Activated naive CD8-positive, alpha-beta T cell treated with anti-CD3 and anti-CD28 coated beads, Interleukin-2, amount 10 ng/mL, durations not matched to agents 7 days and 5 days (primary cell): ENCODE results near the gene TCF15. TPM values are rescaled to one million over a fixed set of nuclear protein-coding genes. Genes with fewer than 3 reads are reported as not detected.
A peak's percentile ranks its signal among the peaks of the same experiment; 100 is the strongest.

Experiments used
- ATAC-seq: fragments of 150-1000 bp; cut with Tn5 transposase; one replicate; pipeline ENCODE4 v1.10.0; 2021; ENCODE audit warnings: low read depth, moderate library complexity
- POLR2A ChIA-PET: fragments of 350-600 bp; sonication (Branson Sonifier 250); formaldehyde crosslinking; loops from one replicate; lab custom pipeline; 2021; ENCODE audit warnings: antibody characterized with exemption; lab: Charles Lee
- DNase-seq: peaks from one replicate; pipeline ENCODE4 v3.0.0; 2021
- H3K27ac Mint-ChIP-seq: one replicate; pipeline ENCODE4 v1.8.0; 2022; ENCODE audit warnings: mild to moderate bottlenecking, mixed read lengths
- H3K27me3 Mint-ChIP-seq: one replicate; pipeline ENCODE4 v1.8.0; 2022; ENCODE audit warnings: mild to moderate bottlenecking, moderate library complexity, mixed read lengths
- H3K36me3 Mint-ChIP-seq: one replicate; pipeline ENCODE4 v1.8.0; 2021; ENCODE audit warnings: mild to moderate bottlenecking, mixed read lengths
- H3K4me1 Mint-ChIP-seq: one replicate; pipeline ENCODE4 v1.8.0; 2021; ENCODE audit warnings: mixed read lengths
- H3K4me3 Mint-ChIP-seq: one replicate; pipeline ENCODE4 v1.8.0; 2022; ENCODE audit warnings: mild to moderate bottlenecking, moderate library complexity, mixed read lengths
- H3K9me3 Mint-ChIP-seq: one replicate; pipeline ENCODE4 v1.8.0; 2021; ENCODE audit warnings: mixed read lengths
- total RNA-seq, 2 experiments: library from RNA; stranded (reverse); gene quantifications; one replicate each; pipeline ENCODE4 v1.2.3, GENCODE V29; 2021

The TCF15 gene
- total RNA-seq = not detected

DNA sequence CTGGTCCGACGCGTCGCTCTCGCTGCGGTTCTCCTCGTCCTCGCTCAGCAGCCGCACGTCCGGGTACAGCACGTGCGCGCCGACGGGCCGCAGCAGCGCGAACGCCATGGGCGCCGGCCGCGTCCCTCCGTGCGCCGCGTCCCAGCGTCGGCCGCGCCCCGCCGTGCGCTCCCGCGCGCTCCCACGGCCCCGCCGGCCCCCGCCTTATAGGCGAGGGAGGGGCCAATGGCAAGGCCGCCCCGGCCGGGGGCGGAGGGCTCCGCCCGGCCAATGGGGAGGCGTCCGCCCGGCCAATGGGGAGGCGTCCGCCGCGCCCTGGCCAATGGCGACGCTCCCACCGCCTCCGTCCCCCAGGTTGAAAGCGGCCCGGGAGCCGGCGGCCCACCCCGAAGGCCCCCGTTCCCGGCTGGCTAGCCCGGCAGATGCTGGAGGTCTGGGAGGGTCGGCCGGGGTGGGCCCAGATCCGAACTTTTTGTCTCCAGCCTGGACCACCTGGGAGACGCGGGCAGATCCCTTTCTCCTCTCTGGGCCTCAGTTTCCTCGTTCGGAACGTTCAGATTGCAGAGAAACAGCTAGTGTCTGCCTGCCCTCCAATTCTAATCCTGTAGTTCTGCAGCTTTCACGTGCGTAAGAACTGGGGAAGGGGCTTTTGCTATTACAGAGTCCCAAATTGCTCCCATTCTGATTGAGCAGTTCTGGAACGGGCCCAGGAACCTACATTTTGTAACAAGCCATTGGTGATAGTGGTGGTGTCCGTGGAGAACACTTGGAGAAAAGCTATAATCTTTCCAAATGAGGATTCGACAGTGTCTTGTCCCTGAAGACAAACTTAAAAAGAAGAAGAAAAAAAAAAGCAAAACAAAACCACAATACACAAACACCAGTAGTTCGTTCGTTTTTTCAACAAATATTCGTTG is at the start of gene TCF15:
TSS of gene TCF15 (minus strand) at position 180 of the 917 bp plus-strand sequence. CDS start at position 108, 72 bp downstream.
- ATAC-seq (peak; percentile 28), DNase-seq (peak; percentile 47)
- Mint-ChIP-seq H3K9me3 (no peaks in the 10 kb centered on the region), H3K36me3 (no peaks in the 10 kb centered on the region), H3K27ac (no peak within 1 kb of the TSS), H3K4me3 (no peak within 1 kb of the TSS), H3K27me3 (peaks cover 47% of the 10 kb centered on the region), H3K4me1 (peaks cover 2% of the 10 kb centered on the region)
- POLR2A ChIA-PET = no interaction called here

DNA sequence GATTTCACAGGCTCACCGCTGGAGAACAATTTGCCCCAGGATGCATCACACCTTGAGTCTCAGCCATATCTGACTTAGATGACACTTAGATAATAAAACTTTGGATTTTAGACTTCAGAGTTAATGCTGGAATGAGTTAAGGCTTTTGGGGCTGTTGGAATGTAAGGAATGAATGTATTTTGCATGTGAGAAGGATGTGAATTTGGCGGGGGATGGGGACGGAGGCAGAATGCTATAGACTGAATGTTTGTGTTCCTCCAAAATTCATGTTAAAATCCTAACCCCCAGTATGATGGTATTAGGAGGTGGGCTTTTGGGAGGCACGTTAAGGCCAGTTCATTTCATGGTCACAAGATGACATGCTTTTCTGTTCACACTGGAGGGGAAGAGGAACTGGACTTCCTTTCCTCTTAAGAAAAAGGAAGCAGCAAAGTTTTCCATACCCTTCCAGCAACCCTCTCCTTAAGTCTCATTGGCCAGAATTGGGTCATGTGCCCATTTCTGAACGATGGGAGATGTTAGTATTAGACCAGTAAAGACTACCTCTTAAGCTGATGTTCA is 48.7 kb upstream of the TCF15 start:
- no peak for DNase-seq
- H3K27ac Mint-ChIP-seq = no peak overlapping the region
- ATAC-seq = no peak
- peaks cover 13% of the 10 kb centered on the region for H3K4me1 Mint-ChIP-seq
- H3K27me3 Mint-ChIP-seq = peaks cover 63% of the 10 kb centered on the region
- no peak overlapping the region for H3K4me3 Mint-ChIP-seq
- H3K36me3 Mint-ChIP-seq = no peaks in the 10 kb centered on the region
- POLR2A ChIA-PET = no interaction called here
- no peaks in the 10 kb centered on the region for H3K9me3 Mint-ChIP-seq

DNA sequence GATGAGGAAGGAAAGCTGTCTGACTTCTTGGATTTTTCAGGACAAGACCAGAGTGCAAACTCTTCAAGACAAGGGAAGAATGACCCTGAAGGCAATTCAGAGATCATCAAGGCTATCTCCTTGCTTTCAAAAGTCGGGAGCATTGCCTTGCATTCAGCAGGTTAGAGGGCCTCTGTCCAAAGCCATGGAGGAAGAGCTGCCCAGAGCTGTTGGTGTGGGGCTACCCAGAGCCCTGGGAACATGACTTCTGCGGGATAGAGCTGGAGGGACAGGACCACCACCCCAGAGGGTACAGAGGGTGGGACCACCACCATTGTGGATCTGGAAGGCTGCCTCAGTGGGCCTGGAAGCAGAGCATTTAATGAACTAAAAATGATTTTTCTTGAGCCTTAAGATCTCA is 48.1 kb upstream of the TCF15 start:
- H3K4me3 Mint-ChIP-seq = no peak overlapping the region
- POLR2A ChIA-PET = no interaction called here
- DNase-seq (no peak), ATAC-seq (no peak)
- no peak overlapping the region for H3K27ac Mint-ChIP-seq
- H3K36me3 Mint-ChIP-seq = no peaks in the 10 kb centered on the region
- peaks cover 14% of the 10 kb centered on the region for H3K4me1 Mint-ChIP-seq
- H3K9me3 Mint-ChIP-seq = no peaks in the 10 kb centered on the region
- H3K27me3 Mint-ChIP-seq = peaks cover 61% of the 10 kb centered on the region

- no peak overlapping the region for H3K4me3 Mint-ChIP-seq
- peaks cover 41% of the 10 kb centered on the region for H3K27me3 Mint-ChIP-seq
- no peaks in the 10 kb centered on the region for H3K9me3 Mint-ChIP-seq
- POLR2A ChIA-PET = no interaction called here
- no peak for ATAC-seq
- H3K36me3 Mint-ChIP-seq = no peaks in the 10 kb centered on the region
- DNase-seq = no peak
- no peak overlapping the region for H3K27ac Mint-ChIP-seq
- peaks cover 18% of the 10 kb centered on the region for H3K4me1 Mint-ChIP-seq
These were observed 45.9 kb upstream of the TCF15 start for GRCh38 chr20:655726-656624.

- no peak overlapping the region for H3K27ac Mint-ChIP-seq
- ATAC-seq = no peak
- H3K4me3 Mint-ChIP-seq = peak overlapping the region; percentile 76
- POLR2A ChIA-PET = no interaction called here
- peaks cover 15% of the 10 kb centered on the region for H3K4me1 Mint-ChIP-seq
- H3K9me3 Mint-ChIP-seq = no peaks in the 10 kb centered on the region
- H3K27me3 Mint-ChIP-seq = peaks cover 29% of the 10 kb centered on the region
- peaks cover 6% of the 10 kb centered on the region for H3K36me3 Mint-ChIP-seq
- DNase-seq = no peak
These were observed 44.3 kb upstream of the TCF15 start for GRCh38 chr20:654417-654750.

DNA sequence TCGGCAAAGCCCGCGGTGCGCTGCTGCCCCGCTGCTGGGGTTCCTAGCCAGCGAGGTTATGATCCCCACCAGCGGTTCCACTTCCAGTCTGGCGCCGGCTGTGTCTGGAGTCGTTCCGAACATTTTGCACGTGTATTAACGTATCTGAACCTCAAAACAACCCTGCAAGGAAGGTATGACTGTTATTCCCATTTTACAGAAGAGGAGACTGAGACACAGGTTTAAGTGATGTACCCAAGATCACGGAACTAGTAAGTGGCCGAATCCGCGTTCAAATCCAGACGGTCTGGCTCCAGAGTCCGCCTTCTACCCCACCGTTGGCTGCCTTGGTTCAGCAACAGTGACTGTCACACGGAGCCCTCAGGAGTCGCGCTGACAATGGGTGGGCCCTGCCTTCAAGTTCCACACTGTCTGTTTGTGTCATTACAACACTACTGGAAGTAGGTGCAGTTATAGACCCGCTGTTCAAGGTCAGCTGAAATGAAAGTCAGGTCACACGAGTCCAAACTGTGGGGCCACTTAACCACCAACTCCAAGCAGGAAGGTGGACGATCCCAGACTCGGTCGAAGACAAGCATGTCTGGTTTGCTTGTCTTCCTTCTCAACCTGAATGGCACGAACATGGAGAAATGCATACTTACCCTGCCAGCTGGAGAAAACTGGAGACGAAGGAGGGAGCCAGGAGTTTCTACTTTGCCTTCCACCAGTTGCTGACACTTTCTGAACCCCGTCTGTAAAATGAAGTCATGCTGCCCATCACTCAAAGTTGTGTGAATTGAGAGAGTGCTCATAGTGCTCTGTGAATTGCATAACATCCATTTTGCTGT is 43.7 kb upstream of the TCF15 start:
- Mint-ChIP-seq H3K27me3 (peaks cover 26% of the 10 kb centered on the region), H3K27ac (peak overlapping the region; percentile 54), H3K4me1 (peaks cover 17% of the 10 kb centered on the region), H3K36me3 (peaks cover 6% of the 10 kb centered on the region), H3K4me3 (peak overlapping the region; percentile 76), H3K9me3 (no peaks in the 10 kb centered on the region)
- DNase-seq (no peak), ATAC-seq (no peak)
- POLR2A ChIA-PET = no interaction called here

DNA sequence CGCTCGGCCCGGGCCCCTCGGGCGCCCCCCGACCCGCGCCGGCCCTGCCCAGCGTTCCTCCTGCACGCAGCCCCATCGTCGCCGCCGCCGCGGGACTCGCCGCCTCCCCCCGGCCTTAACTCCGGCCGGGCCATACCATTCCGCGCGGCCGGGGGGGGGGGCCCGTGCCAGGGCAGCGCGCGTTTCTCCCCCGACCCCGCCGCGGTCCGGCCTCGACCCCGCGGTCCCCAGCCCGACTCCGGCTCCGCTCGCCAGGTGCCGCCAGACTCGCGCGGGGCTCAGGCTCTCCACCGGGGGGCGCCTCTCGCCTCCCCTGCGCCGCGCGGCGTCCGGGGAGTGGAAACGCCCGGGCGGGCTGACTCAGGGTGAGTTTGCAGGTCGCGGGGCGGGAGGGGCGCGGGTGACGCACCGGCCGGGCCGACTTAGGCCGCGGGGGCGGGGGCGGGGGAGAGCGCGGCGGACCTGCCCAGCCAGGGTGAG is 43.0 kb upstream of the TCF15 start, which contains the start of gene SRXN1:
TSS of gene SRXN1 (minus strand) at position 91 of the 480 bp plus-strand sequence. CDS start at position 76, 15 bp downstream.
- Mint-ChIP-seq H3K4me3 (peak within 1 kb of the TSS; percentile 78), H3K4me1 (peaks cover 17% of the 10 kb centered on the region), H3K27me3 (peaks cover 24% of the 10 kb centered on the region), H3K9me3 (no peaks in the 10 kb centered on the region), H3K27ac (peak within 1 kb of the TSS; percentile 67), H3K36me3 (peaks cover 8% of the 10 kb centered on the region)
- ATAC-seq (peak; percentile 91), DNase-seq (peak; percentile 88)
- POLR2A ChIA-PET = no interaction called here

- Mint-ChIP-seq H3K9me3 (no peaks in the 10 kb centered on the region), H3K4me1 (peaks cover 17% of the 10 kb centered on the region), H3K4me3 (peak overlapping the region; percentile 78), H3K27me3 (peaks cover 20% of the 10 kb centered on the region), H3K36me3 (peaks cover 13% of the 10 kb centered on the region), H3K27ac (peak overlapping the region; percentile 67)
- POLR2A ChIA-PET = no interaction called here
- DNase-seq (no peak), ATAC-seq (peak; percentile 6)
These were observed 42.6 kb upstream of the TCF15 start for GRCh38 chr20:652615-653109.

DNA sequence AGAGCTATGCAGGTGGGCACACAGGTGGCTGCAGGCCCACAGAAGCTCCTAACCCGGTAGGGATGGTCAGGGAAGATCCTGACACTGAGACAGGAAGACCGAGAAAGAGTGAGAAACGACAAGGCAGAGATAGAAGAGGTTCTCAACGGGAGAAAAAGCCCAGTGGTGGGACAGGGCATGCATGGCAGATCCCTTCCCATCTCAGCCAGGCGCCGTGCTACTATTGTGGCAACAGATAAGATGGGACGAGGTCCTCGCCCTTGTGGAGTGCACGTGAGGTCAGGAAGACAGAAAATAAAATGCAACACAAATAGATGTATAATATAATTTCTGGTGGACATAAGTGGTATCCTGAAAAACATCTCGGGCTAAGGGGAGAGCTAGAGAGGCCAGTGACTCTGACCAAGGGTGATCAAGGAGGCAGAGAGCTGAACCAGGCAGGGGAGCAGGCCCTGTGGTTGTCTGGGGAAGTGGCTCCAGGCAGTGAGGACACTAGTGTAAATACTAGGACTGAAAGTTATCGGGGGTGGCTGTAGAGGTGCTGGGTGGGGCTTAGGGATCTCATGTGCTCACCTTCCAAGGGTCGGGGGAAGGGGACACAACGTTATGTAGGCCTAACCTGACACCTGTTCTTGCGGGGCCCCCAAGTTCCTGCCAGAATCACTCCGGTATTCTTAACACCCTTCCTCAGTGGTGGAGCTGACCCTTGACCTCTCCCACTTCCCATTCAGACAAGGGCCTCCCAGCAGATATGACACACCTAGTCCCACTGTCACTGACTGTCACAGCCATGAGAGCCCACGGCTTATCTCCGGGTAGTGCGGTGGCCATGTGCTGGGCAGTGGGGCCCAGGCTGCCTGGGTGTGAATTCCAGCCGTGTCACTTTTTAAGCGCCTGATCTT is 41.9 kb upstream of the TCF15 start:
- Mint-ChIP-seq H3K4me3 (peak overlapping the region; percentile 78), H3K36me3 (peaks cover 15% of the 10 kb centered on the region), H3K27ac (peak overlapping the region; percentile 67), H3K4me1 (peaks cover 17% of the 10 kb centered on the region), H3K9me3 (no peaks in the 10 kb centered on the region), H3K27me3 (peaks cover 15% of the 10 kb centered on the region)
- POLR2A ChIA-PET = interaction anchor here (0.7 kb wide), 1 partner anchor 283 kb away, joined by 5 read pairs; no protein-coding TSS in a partner anchor
- DNase-seq (no peak), ATAC-seq (no peak)

DNA sequence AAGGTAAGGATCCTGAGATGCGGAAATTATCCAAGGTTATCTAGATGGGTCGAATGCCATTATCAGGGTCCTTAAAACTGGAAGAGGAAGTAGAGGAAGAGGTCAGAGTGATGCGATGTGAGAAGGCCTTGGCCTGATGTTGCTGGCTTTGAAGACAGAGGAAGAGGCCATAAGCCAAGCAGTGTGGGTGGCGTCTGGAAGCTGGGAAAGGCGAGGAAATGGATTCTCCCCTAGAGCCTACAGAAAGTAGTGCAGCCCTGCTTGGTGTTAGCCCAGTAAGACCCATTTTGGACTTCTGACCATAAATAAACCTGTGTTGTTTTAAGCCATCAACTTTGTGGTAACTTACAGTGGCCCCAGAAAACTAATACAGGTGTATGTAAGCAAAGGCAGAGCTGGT is 40.8 kb upstream of the TCF15 start:
- ATAC-seq (no peak), DNase-seq (no peak)
- POLR2A ChIA-PET = interaction anchor here (0.7 kb wide), 1 partner anchor 282 kb away, joined by 5 read pairs; no protein-coding TSS in a partner anchor
- Mint-ChIP-seq H3K27ac (no peak overlapping the region), H3K9me3 (no peaks in the 10 kb centered on the region), H3K4me1 (peaks cover 17% of the 10 kb centered on the region), H3K27me3 (peaks cover 15% of the 10 kb centered on the region), H3K36me3 (peaks cover 19% of the 10 kb centered on the region), H3K4me3 (no peak overlapping the region)

DNA sequence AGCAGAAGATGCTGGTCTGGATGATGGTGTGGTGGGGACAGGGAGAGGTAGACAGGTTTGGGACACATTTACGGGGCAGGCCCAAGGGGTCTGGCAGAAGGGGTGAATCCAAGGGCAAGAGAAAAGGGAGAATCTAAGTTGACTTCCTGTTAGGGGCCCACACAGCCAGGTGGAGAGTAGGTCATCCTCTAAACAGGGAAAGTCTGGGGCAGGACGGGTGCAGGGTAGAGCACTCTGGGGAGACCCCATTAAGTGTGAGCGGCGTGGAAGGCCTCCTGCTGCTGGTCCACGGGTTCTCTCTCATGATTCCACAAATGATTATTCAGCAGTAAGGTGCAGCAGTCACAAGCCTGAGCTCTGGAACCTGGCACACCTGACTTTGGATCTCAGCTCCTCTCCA is 40.2 kb upstream of the TCF15 start:
- ATAC-seq (no peak), DNase-seq (no peak)
- H3K27me3 Mint-ChIP-seq = peaks cover 9% of the 10 kb centered on the region
- no peaks in the 10 kb centered on the region for H3K9me3 Mint-ChIP-seq
- H3K36me3 Mint-ChIP-seq = peaks cover 19% of the 10 kb centered on the region
- H3K4me3 Mint-ChIP-seq = no peak overlapping the region
- peaks cover 22% of the 10 kb centered on the region for H3K4me1 Mint-ChIP-seq
- POLR2A ChIA-PET = no interaction called here
- H3K27ac Mint-ChIP-seq = no peak overlapping the region
